WTC11 (cell line): ENCODE measurements around the gene HACD2. TPM values are rescaled to one million over a fixed set of nuclear protein-coding genes. Genes with fewer than 3 reads are reported as not detected.

Experiments used
- ATAC-seq: fragments of 200-7000 bp; cut with Tn5 transposase; 2 replicates; pipeline ENCODE4 v1.10.0; 2021; ENCODE audit warnings: mild to moderate bottlenecking, moderate library complexity
- CTCF ChIA-PET: fragments of 300-600 bp; sonication (Branson Sonifier 250); formaldehyde crosslinking; loops from one replicate; lab custom pipeline; 2021; ENCODE audit warnings: antibody characterized with exemption; lab: Charles Lee
- POLR2A ChIA-PET: fragments of 350-600 bp; sonication (Branson Sonifier 250); formaldehyde crosslinking; loops from one replicate; lab custom pipeline; 2021; ENCODE audit warnings: antibody characterized with exemption; lab: Charles Lee
- DNase-seq: peaks from one replicate; pipeline ENCODE4 v3.0.0; 2021; ENCODE audit warnings: low spot score
- H3K27ac Mint-ChIP-seq: 2 replicates; pipeline ENCODE4 v1.8.0; 2021; ENCODE audit warnings: mixed read lengths
- H3K27me3 Mint-ChIP-seq: 2 replicates; pipeline ENCODE4 v1.8.0; 2021; ENCODE audit warnings: low read depth, mild to moderate bottlenecking, moderate library complexity, mixed read lengths
- H3K36me3 Mint-ChIP-seq: 2 replicates; pipeline ENCODE4 v1.8.0; 2021; ENCODE audit warnings: mixed read lengths
- H3K4me1 Mint-ChIP-seq: 2 replicates; pipeline ENCODE4 v1.8.0; 2022; ENCODE audit warnings: mixed read lengths
- H3K4me3 Mint-ChIP-seq: 2 replicates; pipeline ENCODE4 v1.8.0; 2021; ENCODE audit warnings: mild to moderate bottlenecking, moderate library complexity, mixed read lengths
- H3K9me3 Mint-ChIP-seq: 2 replicates; pipeline ENCODE4 v1.8.0; 2021; ENCODE audit warnings: mixed read lengths
- AFF4 ChIP-seq: sonication (generic); formaldehyde crosslinking; IDR thresholded peaks from 2 replicates; pipeline ENCODE4 v1.8.1; 2023; ENCODE audit warnings: mild to moderate bottlenecking, missing genetic modification reagents, borderline replicate concordance
- ATF1 ChIP-seq: sonication (generic); formaldehyde crosslinking; IDR thresholded peaks from 2 replicates; pipeline ENCODE4 v1.8.1; 2023; ENCODE audit warnings: mild to moderate bottlenecking, moderate library complexity, missing genetic modification reagents
- CBFB ChIP-seq: sonication (generic); formaldehyde crosslinking; IDR thresholded peaks from 2 replicates; pipeline ENCODE4 v1.8.1; 2022; ENCODE audit warnings: mild to moderate bottlenecking, low read depth, missing genetic modification reagents
- E2F4 ChIP-seq: sonication (generic); formaldehyde crosslinking; IDR thresholded peaks from 2 replicates; pipeline ENCODE4 v1.8.1; 2022; ENCODE audit warnings: low read depth, mild to moderate bottlenecking, moderate library complexity, missing genetic modification reagents, borderline replicate concordance
- ERG ChIP-seq: fragments of 250-450 bp; sonication (Bioruptor Pico); IDR thresholded peaks from 2 replicates; pipeline ENCODE4 v1.8.0; 2021; ENCODE audit warnings: mild to moderate bottlenecking
- FOXK1 ChIP-seq: sonication (generic); formaldehyde crosslinking; IDR thresholded peaks from 2 replicates; pipeline ENCODE4 v1.8.0; 2022; ENCODE audit warnings: mild to moderate bottlenecking, moderate library complexity, missing genetic modification reagents
- KAT7 ChIP-seq: sonication (generic); formaldehyde crosslinking; IDR thresholded peaks from 2 replicates; pipeline ENCODE4 v1.8.1; 2023; ENCODE audit warnings: missing genetic modification reagents, mild to moderate bottlenecking, borderline replicate concordance
- MAX ChIP-seq: sonication (generic); formaldehyde crosslinking; IDR thresholded peaks from 2 replicates; pipeline ENCODE4 v1.8.0; 2022; ENCODE audit warnings: mild to moderate bottlenecking, missing genetic modification reagents
- NFATC4 ChIP-seq: fragments of 250-450 bp; sonication (Bioruptor Pico); IDR thresholded peaks from 2 replicates; pipeline ENCODE4 v1.9.0; 2021; ENCODE audit warnings: mild to moderate bottlenecking
- OVOL2 ChIP-seq: fragments of 250-450 bp; sonication (Bioruptor Pico); IDR thresholded peaks from 2 replicates; pipeline ENCODE4 v1.9.0; 2021; ENCODE audit warnings: mild to moderate bottlenecking, borderline replicate concordance
- RORB ChIP-seq: fragments of 250-450 bp; sonication (Bioruptor Pico); IDR thresholded peaks from 2 replicates; pipeline ENCODE4 v1.9.0; 2021; ENCODE audit warnings: mild to moderate bottlenecking
- SMAD4 ChIP-seq: sonication (generic); formaldehyde crosslinking; IDR thresholded peaks from 2 replicates; pipeline ENCODE4 v1.8.0; 2022; ENCODE audit warnings: mild to moderate bottlenecking, missing genetic modification reagents
- STAT6 ChIP-seq: sonication (generic); formaldehyde crosslinking; conservative IDR thresholded peaks from 2 replicates; pipeline ENCODE4 v1.8.1; 2023; ENCODE audit warnings: mild to moderate bottlenecking, low read depth, missing genetic modification reagents, moderate library complexity
- TCF7 ChIP-seq: sonication (generic); formaldehyde crosslinking; IDR thresholded peaks from 2 replicates; pipeline ENCODE4 v1.8.0; 2022; ENCODE audit warnings: mild to moderate bottlenecking, low read depth, missing genetic modification reagents, moderate library complexity
- USF1 ChIP-seq: sonication (generic); formaldehyde crosslinking; IDR thresholded peaks from 2 replicates; pipeline ENCODE4 v1.8.0; 2022; ENCODE audit warnings: mild to moderate bottlenecking, missing genetic modification reagents
- ZMAT4 ChIP-seq: fragments of 250-450 bp; sonication (Bioruptor Pico); IDR thresholded peaks from 2 replicates; pipeline ENCODE4 v1.9.0; 2021; ENCODE audit warnings: mild to moderate bottlenecking
- ZNF263 ChIP-seq: sonication (generic); formaldehyde crosslinking; IDR thresholded peaks from 2 replicates; pipeline ENCODE4 v1.8.1; 2022; ENCODE audit warnings: low read depth, mild to moderate bottlenecking, moderate library complexity, missing genetic modification reagents
- ZNF423 ChIP-seq: fragments of 250-450 bp; sonication (Bioruptor Pico); IDR thresholded peaks from 2 replicates; pipeline ENCODE4 v2.1.2; 2022; ENCODE audit warnings: mild to moderate bottlenecking, moderate library complexity
- ZNF512 ChIP-seq: sonication (generic); formaldehyde crosslinking; IDR thresholded peaks from 2 replicates; pipeline ENCODE4 v1.8.1; 2022; ENCODE audit warnings: missing genetic modification reagents, borderline replicate concordance
- ZSCAN18 ChIP-seq: fragments of 250-450 bp; sonication (Bioruptor Pico); IDR thresholded peaks from 2 replicates; pipeline ENCODE4 v2.1.2; 2022; ENCODE audit warnings: mild to moderate bottlenecking, moderate library complexity
- total RNA-seq: library from RNA; stranded (reverse); gene quantifications from 3 replicates; pipeline ENCODE4 v1.2.3, GENCODE V29; 2021

Gene HACD2
- total RNA-seq, 1 experiment from 2014 or later, result 26.1 TPM

GRCh38 chr3:123534264-123534663, 50.6 kb downstream of the HACD2 start:
- H3K36me3 Mint-ChIP-seq, result no peaks in the 10 kb centered on the region
- no peak for ATAC-seq

More at GRCh38 chr3:123534264-123534663, 50.6 kb downstream of the HACD2 start:
- Mint-ChIP-seq H3K27ac (no peak overlapping the region), H3K27me3 (no peaks in the 10 kb centered on the region), H3K4me3 (no peak overlapping the region), H3K9me3 (no peaks in the 10 kb centered on the region), H3K4me1 (no peaks in the 10 kb centered on the region)
- no peak for TF ChIP-seq NFATC4 (CRISPR knock-in tag)
- no peak for TF ChIP-seq ZSCAN18
- TF ChIP-seq USF1 (CRISPR knock-in tag), result no peak
- TF ChIP-seq AFF4, result no peak
- no peak for TF ChIP-seq MAX
- no peak for TF ChIP-seq ATF1
- TF ChIP-seq ERG (CRISPR knock-in tag), result no peak
- TF ChIP-seq SMAD4 (CRISPR knock-in tag), result no peak
- TF ChIP-seq ZNF423 (CRISPR knock-in tag), result no peak
- TF ChIP-seq FOXK1 (CRISPR knock-in tag), result no peak
- TF ChIP-seq OVOL2 (CRISPR knock-in tag), result no peak
- no peak for TF ChIP-seq E2F4 (CRISPR knock-in tag)
- no peak for TF ChIP-seq RORB (CRISPR knock-in tag)
- no peak for TF ChIP-seq KAT7 (CRISPR knock-in tag)
- no peak for TF ChIP-seq ZNF263
- no peak for TF ChIP-seq ZNF512 (CRISPR knock-in tag)
- TF ChIP-seq STAT6, result no peak
- TF ChIP-seq CBFB (CRISPR knock-in tag), result no peak
- no peak for TF ChIP-seq ZMAT4
- TF ChIP-seq TCF7 (CRISPR knock-in tag), result no peak
- POLR2A ChIA-PET, result no interaction called here
- DNase-seq, result no peak
- CTCF ChIA-PET, result interaction anchor here (0.7 kb wide), 1 partner anchor 10 kb away, joined by 3 read pairs; no protein-coding TSS in a partner anchor
